ENCODE measurements around the gene RYR2. TPM values are rescaled to one million over a fixed set of nuclear protein-coding genes. Genes with fewer than 3 reads are reported as not detected.

RYR2 gene
- total RNA-seq, 1 experiment from 2014 or later, result 3.4 TPM

DNA sequence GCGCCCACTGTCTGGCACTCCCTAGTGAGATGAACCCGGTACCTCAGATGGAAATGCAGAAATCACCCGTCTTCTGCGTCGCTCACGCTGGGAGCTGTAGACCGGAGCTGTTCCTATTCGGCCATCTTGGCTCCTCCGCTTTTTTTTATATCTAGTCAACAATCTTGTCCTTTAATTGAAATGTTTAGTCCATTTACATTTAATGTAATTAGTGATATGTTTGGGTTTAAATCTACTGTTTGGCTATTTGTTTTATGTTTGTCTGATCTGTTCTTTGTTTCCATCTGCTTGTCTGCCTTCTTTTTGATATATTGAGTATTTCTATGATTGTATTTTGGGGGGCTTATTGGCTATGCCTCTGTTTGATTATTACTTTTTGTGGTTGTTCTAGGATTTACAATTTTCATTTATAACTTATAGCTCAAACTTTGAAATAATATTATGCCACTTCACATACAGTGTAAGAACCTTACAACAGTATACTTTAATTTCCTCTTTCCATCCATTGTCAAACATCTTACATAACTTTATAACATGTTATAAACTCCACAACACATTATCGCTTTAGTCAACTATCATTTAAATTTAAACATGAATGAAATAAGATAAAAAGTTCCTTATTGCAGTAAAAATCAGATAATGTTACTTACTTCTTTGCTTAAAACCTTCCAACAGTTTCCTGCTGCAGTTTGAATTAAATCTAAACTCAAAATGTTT, 16.5 kb upstream of the RYR2 start:
- no peak overlapping the region for H3K27ac Mint-ChIP-seq
- no peak overlapping the region for H3K23ac ChIP-seq (ENCODE audit: insufficient read length, low read depth, low read length)
- H3T11ph ChIP-seq (ENCODE audit: low read length), result no peak overlapping the region
- H3K4me3 Mint-ChIP-seq, result no peak overlapping the region
- H3K27ac ChIP-seq (ENCODE audit: insufficient read length, low read depth, low read length), result no peak overlapping the region
- H3K36me3 Mint-ChIP-seq (ENCODE audit: insufficient read depth in 1 of 3, low read depth in 3 of 3), result peaks cover 6 to 7% (median 6%) of the 10 kb centered on the region in 3 experiments
- no peak overlapping the region for H2AK5ac ChIP-seq (ENCODE audit: insufficient read length, low read length)
- H4K91ac ChIP-seq (ENCODE audit: insufficient read length, low read depth, low read length), result no peak overlapping the region
- peaks cover 7 to 9% of the 10 kb centered on the region in 2 experiments for H3K9me3 Mint-ChIP-seq
- H2BK12ac ChIP-seq (ENCODE audit: insufficient read length, low read depth, low read length), result no peak overlapping the region
- H3K79me2 ChIP-seq (ENCODE audit: insufficient read depth, low read length), result no peaks in the 10 kb centered on the region
- no peaks in the 10 kb centered on the region for H3K79me1 ChIP-seq (ENCODE audit: insufficient read depth, low read depth, low read length, poor library complexity, severe bottlenecking)
- H4K5ac ChIP-seq (ENCODE audit: insufficient read length, low read depth, low read length), result no peak overlapping the region
- TF ChIP-seq, protein P1, sequence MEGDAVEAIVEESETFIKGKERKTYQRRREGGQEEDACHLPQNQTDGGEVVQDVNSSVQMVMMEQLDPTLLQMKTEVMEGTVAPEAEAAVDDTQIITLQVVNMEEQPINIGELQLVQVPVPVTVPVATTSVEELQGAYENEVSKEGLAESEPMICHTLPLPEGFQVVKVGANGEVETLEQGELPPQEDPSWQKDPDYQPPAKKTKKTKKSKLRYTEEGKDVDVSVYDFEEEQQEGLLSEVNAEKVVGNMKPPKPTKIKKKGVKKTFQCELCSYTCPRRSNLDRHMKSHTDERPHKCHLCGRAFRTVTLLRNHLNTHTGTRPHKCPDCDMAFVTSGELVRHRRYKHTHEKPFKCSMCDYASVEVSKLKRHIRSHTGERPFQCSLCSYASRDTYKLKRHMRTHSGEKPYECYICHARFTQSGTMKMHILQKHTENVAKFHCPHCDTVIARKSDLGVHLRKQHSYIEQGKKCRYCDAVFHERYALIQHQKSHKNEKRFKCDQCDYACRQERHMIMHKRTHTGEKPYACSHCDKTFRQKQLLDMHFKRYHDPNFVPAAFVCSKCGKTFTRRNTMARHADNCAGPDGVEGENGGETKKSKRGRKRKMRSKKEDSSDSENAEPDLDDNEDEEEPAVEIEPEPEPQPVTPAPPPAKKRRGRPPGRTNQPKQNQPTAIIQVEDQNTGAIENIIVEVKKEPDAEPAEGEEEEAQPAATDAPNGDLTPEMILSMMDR (conservative IDR thresholded peaks at IDR 0.05), result no peak
- H2BK15ac ChIP-seq (ENCODE audit: low read depth, low read length), result no peak overlapping the region
- no peak overlapping the region for H4K8ac ChIP-seq (replicated peaks; ENCODE audit: insufficient read length, low read depth, low read length)
- no peak overlapping the region for H2BK120ac ChIP-seq (ENCODE audit: low read depth, low read length, poor library complexity, severe bottlenecking)
- H3K14ac ChIP-seq (ENCODE audit: insufficient read depth, low read length), result no peak overlapping the region
- H3K27me3 ChIP-seq (ENCODE audit: insufficient read depth, low read length), result no peaks in the 10 kb centered on the region
- no peak overlapping the region for H3K56ac ChIP-seq (ENCODE audit: insufficient read length, low read depth, low read length)
- WGBS (ENCODE audit: extremely low coverage, insufficient read length, low lambda C conversion rate), result 100% methylated on average over 1 of the region's 10 CpGs
- no peaks in the 10 kb centered on the region for H4K20me1 ChIP-seq (ENCODE audit: control insufficient read depth, insufficient read depth, insufficient read length)
- DNase-seq, result no peak
- no peak overlapping the region for H3K4ac ChIP-seq (ENCODE audit: low read depth, low read length)
- no peak overlapping the region for H3K18ac ChIP-seq (ENCODE audit: insufficient read length, low read depth, low read length)
- H2BK20ac ChIP-seq (ENCODE audit: low read depth, low read length, poor library complexity, severe bottlenecking), result no peak overlapping the region
- H3K9ac ChIP-seq (ENCODE audit: extremely low read depth, insufficient read length, low read length), result no peak overlapping the region
- peaks cover 10 to 16% of the 10 kb centered on the region in 2 experiments for H3K4me1 Mint-ChIP-seq
- no peaks in the 10 kb centered on the region for H3K9me3 ChIP-seq (ENCODE audit: control insufficient read depth, low read depth, low read length)
- no peak overlapping the region for H2AFZ ChIP-seq (ENCODE audit: low read length)
- H3K4me2 ChIP-seq (ENCODE audit: insufficient read depth, insufficient read length, low read length), result no peak overlapping the region
- no peak overlapping the region for H2BK5ac ChIP-seq (ENCODE audit: insufficient read length, low read length)
- no peaks in the 10 kb centered on the region for H3K4me1 ChIP-seq (ENCODE audit: insufficient read depth, low read length)
- H3K23me2 ChIP-seq (ENCODE audit: insufficient read length, low read depth, low read length, poor library complexity, severe bottlenecking), result no peaks in the 10 kb centered on the region
- H3K27me3 Mint-ChIP-seq (ENCODE audit: low read depth), result no peaks in the 10 kb centered on the region
